ENCODE measurements around the gene INCA1. TPM values are rescaled to one million over a fixed set of nuclear protein-coding genes. Genes with fewer than 3 reads are reported as not detected.
A peak's percentile ranks its signal among the peaks of the same experiment; 100 is the strongest.

Gene INCA1
- total RNA-seq, 1 experiment from 2014 or later = 0.16 TPM

GRCh38 chr17:4960279-4960922, 36.9 kb downstream of the INCA1 start:
- in situ Hi-C loops (cut with HindIII; ENCODE audit: low pct_unique_long_range_greater_than_20kb, low sequenced_read_pairs) = no loop called here
- no peak for DNase-seq (ENCODE audit: low read depth, low spot score)

GRCh38 chr17:4959261-4959965, 37.9 kb downstream of the INCA1 start:
- DNase-seq (ENCODE audit: low read depth, low spot score) = no peak
- in situ Hi-C loops (cut with HindIII; ENCODE audit: low pct_unique_long_range_greater_than_20kb, low sequenced_read_pairs) = no loop called here

- in situ Hi-C loops (cut with HindIII; ENCODE audit: low pct_unique_long_range_greater_than_20kb, low sequenced_read_pairs) = no loop called here
- no peak for DNase-seq (ENCODE audit: low read depth, low spot score)
These were observed 39.2 kb downstream of the INCA1 start for GRCh38 chr17:4958102-4958501.

GRCh38 chr17:4956493-4957061, 40.7 kb downstream of the INCA1 start:
- in situ Hi-C loops (cut with HindIII; ENCODE audit: low pct_unique_long_range_greater_than_20kb, low sequenced_read_pairs) = no loop called here
- peak; percentile 67 for DNase-seq (ENCODE audit: low read depth, low spot score)

GRCh38 chr17:4955091-4955490, 42.2 kb downstream of the INCA1 start:
- in situ Hi-C loops (cut with HindIII; ENCODE audit: low pct_unique_long_range_greater_than_20kb, low sequenced_read_pairs) = no loop called here
- DNase-seq (ENCODE audit: low read depth, low spot score) = no peak

- in situ Hi-C loops (cut with HindIII; ENCODE audit: low pct_unique_long_range_greater_than_20kb, low sequenced_read_pairs) = no loop called here
- no peak for DNase-seq (ENCODE audit: low read depth, low spot score)
These were observed 43.8 kb downstream of the INCA1 start for GRCh38 chr17:4953451-4953961.

GRCh38 chr17:4951486-4951885, 45.8 kb downstream of the INCA1 start:
- in situ Hi-C loops (cut with HindIII; ENCODE audit: low pct_unique_long_range_greater_than_20kb, low sequenced_read_pairs) = no loop called here

GRCh38 chr17:4950746-4951204, 46.5 kb downstream of the INCA1 start, which contains the start of gene ENO3:
Gene ENO3, plus strand, starts transcription at chr17:4951119. Its CDS starts 711 bp downstream, at chr17:4951830.
- in situ Hi-C loops (cut with HindIII; ENCODE audit: low pct_unique_long_range_greater_than_20kb, low sequenced_read_pairs) = no loop called here
- DNase-seq (ENCODE audit: low read depth, low spot score) = no peak

More at GRCh38 chr17:4951486-4951885, 45.8 kb downstream of the INCA1 start:
- DNase-seq (ENCODE audit: low read depth, low spot score) = no peak

GRCh38 chr17:4950075-4950745, 47.1 kb downstream of the INCA1 start:
- in situ Hi-C loops (cut with HindIII; ENCODE audit: low pct_unique_long_range_greater_than_20kb, low sequenced_read_pairs) = no loop called here
- DNase-seq (ENCODE audit: low read depth, low spot score) = no peak

GRCh38 chr17:4949321-4950074, 47.8 kb downstream of the INCA1 start:
- in situ Hi-C loops (cut with HindIII; ENCODE audit: low pct_unique_long_range_greater_than_20kb, low sequenced_read_pairs) = no loop called here
- peak; percentile 53 for DNase-seq (ENCODE audit: low read depth, low spot score)

- in situ Hi-C loops (cut with HindIII; ENCODE audit: low pct_unique_long_range_greater_than_20kb, low sequenced_read_pairs) = no loop called here
These were observed 48.4 kb downstream of the INCA1 start for GRCh38 chr17:4948931-4949320.

GRCh38 chr17:4948166-4948930, 49.0 kb downstream of the INCA1 start, which contains the start of gene PFN1:
Gene PFN1, minus strand, starts transcription at chr17:4948530. Its CDS starts 136 bp downstream, at chr17:4948394.
- peak; percentile 87 for DNase-seq (ENCODE audit: low read depth, low spot score)
- in situ Hi-C loops (cut with HindIII; ENCODE audit: low pct_unique_long_range_greater_than_20kb, low sequenced_read_pairs) = no loop called here

More at GRCh38 chr17:4948931-4949320, 48.4 kb downstream of the INCA1 start:
- peak; percentile 90 for DNase-seq (ENCODE audit: low read depth, low spot score)

- DNase-seq (ENCODE audit: low read depth, low spot score) = peak; percentile 62
- in situ Hi-C loops (cut with HindIII; ENCODE audit: low pct_unique_long_range_greater_than_20kb, low sequenced_read_pairs) = no loop called here
These were observed 49.7 kb downstream of the INCA1 start for GRCh38 chr17:4947411-4948165.

GRCh38 chr17:4947010-4947410, 50.3 kb downstream of the INCA1 start:
- DNase-seq (ENCODE audit: low read depth, low spot score) = no peak

GRCh38 chr17:4946312-4946976, 50.9 kb downstream of the INCA1 start:
- DNase-seq (ENCODE audit: low read depth, low spot score) = no peak
- in situ Hi-C loops (cut with HindIII; ENCODE audit: low pct_unique_long_range_greater_than_20kb, low sequenced_read_pairs) = no loop called here

More at GRCh38 chr17:4947010-4947410, 50.3 kb downstream of the INCA1 start:
- in situ Hi-C loops (cut with HindIII; ENCODE audit: low pct_unique_long_range_greater_than_20kb, low sequenced_read_pairs) = no loop called here
